HCT116 (cell line): ENCODE measurements around the gene DDX60.
"Not testable (repeated sequence)": the region's sequence is repeated elsewhere in the genome, so short reads cannot be mapped to it uniquely, and the experiment has no call there.

Experiments
- SIN3A ChIP-seq: IDR thresholded peaks from 2 replicates; pipeline ENCODE4 v1.6.1; 2012; ENCODE audit warnings: low read depth
- TF ChIP-seq, protein P1 (sequence below), 3 experiments: fragments of 200-600 bp in 1 of 3; sonication (generic) in 1 of 3; IDR thresholded peaks in 2 of 3; conservative IDR thresholded peaks in 1 of 3; 2 replicates each; pipeline ENCODE4 v1.5.1; 2012 to 2017; ENCODE audit warnings: low read depth in 2 of 3, low read length in 2 of 3, antibody characterized with exemption in 1 of 3, borderline replicate concordance in 1 of 3, control low read depth in 1 of 3, mild to moderate bottlenecking in 1 of 3, mixed read lengths in 1 of 3, mixed run types in 1 of 3, moderate library complexity in 1 of 3; ENCODE audit not compliant: insufficient read depth in 1 of 3

- TF ChIP-seq, protein P1, sequence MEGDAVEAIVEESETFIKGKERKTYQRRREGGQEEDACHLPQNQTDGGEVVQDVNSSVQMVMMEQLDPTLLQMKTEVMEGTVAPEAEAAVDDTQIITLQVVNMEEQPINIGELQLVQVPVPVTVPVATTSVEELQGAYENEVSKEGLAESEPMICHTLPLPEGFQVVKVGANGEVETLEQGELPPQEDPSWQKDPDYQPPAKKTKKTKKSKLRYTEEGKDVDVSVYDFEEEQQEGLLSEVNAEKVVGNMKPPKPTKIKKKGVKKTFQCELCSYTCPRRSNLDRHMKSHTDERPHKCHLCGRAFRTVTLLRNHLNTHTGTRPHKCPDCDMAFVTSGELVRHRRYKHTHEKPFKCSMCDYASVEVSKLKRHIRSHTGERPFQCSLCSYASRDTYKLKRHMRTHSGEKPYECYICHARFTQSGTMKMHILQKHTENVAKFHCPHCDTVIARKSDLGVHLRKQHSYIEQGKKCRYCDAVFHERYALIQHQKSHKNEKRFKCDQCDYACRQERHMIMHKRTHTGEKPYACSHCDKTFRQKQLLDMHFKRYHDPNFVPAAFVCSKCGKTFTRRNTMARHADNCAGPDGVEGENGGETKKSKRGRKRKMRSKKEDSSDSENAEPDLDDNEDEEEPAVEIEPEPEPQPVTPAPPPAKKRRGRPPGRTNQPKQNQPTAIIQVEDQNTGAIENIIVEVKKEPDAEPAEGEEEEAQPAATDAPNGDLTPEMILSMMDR (IDR thresholded peaks at IDR 0.05 in 2 of 3, conservative IDR thresholded peaks at IDR 0.05 in 1 of 3; ENCODE audit: borderline replicate concordance in 1 of 3, insufficient read depth in 1 of 3, low read depth in 2 of 3, low read length in 2 of 3), result not testable (repeated sequence)
- not testable (repeated sequence) for TF ChIP-seq SIN3A
These were observed 105.0 kb downstream of the DDX60 start for GRCh38 chr4:168213511-168213910.
